Measurements from ENCODE around the gene STEAP1B.

The STEAP1B gene

DNA sequence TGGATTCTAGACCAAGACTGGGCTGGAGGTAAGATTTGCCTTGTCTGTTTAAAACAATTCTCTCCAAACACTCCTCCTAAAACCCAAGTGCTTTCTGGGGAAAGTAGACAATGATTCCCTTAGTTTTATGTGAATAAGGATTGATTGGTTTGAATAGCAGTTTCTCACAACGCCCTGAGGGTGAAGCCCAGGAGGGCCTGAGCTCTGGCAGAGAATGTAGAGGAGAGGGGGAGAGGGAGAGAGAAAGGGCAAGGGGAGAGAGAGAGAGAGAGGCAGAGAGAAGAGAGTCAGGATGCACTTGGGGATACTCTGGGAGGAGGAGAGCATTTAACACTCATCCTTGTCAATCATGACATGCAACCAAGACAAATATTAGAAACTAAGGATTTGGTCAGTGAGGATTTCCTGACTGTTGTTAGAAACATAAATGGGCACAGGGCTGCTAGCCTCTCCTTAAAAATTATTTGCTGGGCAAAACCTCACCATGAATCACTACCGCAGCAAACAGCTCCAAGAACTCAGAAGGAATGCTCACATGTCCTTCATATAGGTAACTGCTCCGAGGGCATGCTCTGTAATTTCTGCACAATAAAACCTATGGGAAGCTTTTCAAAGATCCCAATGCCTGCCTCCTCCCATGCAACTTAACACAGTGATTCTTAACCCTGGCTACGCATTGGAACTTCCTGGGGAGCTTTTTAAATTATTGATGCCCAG lies 87.9 kb downstream of the STEAP1B start:
- no peak for DNase-seq
- intact Hi-C loops (cut with DNase I), result no loop called here

DNA sequence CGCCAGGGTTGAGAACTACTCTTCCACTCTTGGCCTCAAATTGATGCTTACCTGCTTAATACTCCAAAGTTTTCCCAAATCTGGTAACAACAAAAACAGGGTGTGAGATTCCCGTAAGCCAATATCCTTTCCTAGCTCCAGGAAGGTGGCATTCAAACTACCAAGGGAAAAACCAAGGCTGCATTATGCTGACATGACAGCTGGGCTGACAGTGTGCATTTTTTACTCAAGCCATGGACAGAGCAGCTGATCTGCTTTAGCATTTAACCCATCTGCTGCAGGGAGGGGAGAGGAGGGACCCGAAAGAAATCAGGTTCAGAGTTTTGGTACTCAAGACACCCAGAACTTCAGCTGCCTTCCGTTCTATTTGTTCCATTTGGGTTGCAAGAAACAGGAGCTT lies 93.3 kb downstream of the STEAP1B start:
- DNase-seq, result no peak
- intact Hi-C loops (cut with DNase I), result no loop called here

DNA sequence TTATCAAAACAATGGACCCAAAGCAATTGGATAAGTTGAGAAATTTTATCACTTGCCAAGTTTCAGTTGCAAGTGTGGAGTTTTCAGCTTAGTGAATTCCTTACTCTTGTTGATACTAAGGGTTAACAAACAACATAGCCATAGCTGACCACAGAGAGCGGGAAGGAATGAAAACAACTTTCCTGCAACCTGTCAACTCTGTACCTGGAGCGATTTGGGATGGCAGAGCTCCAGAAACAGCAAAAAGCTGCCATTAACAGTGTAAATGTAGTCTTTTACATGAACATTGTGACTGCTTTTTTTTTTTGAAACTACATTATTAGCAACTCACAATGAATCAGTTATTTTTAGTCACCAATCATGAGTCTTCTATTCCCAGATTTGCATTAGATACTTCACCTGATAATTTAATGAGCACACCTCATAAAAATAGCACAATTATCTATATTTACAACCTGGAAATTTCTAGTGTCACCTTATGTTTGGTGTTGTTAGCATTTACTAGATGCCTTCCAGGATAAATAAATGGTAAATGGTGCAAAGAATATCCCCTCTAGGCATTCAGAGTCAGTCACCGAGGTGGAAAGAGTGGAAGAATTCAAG lies 95.5 kb downstream of the STEAP1B start:
- no peak for DNase-seq
- intact Hi-C loops (cut with DNase I), result no loop called here

DNA sequence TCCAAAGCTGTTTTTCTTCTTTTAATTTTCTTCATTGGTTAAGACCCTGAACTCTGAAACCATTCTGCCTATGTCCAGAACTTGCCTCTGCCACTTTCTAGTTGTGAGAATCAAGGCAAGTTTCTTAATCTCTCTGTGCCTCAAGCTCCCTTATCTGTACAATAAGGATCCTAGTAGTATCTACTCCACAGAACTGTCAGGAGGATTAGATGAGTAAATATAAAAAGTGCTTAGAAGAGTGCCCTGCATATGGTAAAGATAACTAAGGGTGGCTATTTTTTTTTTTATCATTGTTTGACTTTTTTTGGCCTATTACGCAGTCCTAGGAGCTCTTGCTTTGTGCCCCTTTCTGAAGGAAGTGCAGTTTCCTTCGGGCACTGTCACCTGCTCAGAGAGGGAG lies 96.6 kb downstream of the STEAP1B start:
- intact Hi-C loops (cut with DNase I), result no loop called here
- DNase-seq, result no peak

DNA sequence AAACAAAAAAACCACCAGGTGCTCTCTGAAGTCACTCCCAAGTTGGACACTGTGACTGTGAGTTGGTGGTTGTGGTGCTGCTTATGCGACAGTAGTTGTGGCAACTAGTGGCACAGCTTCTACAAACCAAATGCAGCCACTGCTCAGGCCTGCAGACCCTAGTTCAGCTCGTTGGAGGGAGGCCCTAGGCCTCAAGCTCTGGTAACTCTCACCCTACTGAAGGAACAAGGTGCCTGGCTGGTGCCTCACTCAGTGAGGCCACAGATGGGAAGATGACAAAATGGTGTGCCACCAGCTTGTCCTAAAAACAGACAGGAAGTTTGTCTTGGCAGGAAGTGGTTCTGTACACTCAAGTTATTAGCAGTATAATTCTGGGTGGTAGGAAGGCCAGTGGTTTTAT lies 97.7 kb downstream of the STEAP1B start:
- intact Hi-C loops (cut with DNase I), result no loop called here

DNA sequence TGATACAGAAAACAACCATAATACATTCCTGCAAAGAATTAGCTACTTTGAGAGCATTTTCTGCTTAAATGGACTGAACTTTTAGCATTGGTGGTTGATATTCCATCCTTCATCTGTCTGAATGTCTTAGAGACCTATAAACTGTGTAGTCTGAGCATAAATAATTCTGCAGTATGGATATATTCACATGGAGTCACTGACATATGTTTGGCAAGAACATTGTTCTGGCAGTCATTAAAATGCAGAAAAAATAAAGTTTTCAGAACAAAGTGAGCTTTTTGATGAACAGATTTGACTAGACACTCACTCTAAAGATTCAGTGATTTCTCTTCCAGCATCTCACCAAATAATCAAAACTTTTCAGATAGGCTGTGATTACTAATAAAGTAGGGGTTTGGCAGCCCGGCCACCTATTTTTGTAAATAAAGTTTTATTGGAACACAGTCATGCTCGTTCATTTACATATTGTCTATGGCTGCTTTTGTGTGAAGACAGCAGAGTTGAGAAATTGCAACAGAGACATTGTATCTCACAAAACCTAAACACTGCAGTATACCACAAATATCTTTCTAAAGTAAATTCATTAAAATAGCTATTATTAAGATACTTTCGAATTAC lies 98.9 kb downstream of the STEAP1B start:
- intact Hi-C loops (cut with DNase I), result no loop called here
- no peak for DNase-seq

More for the DNA sequence above, 97.7 kb downstream of the STEAP1B start:
- DNase-seq, result no peak

DNA sequence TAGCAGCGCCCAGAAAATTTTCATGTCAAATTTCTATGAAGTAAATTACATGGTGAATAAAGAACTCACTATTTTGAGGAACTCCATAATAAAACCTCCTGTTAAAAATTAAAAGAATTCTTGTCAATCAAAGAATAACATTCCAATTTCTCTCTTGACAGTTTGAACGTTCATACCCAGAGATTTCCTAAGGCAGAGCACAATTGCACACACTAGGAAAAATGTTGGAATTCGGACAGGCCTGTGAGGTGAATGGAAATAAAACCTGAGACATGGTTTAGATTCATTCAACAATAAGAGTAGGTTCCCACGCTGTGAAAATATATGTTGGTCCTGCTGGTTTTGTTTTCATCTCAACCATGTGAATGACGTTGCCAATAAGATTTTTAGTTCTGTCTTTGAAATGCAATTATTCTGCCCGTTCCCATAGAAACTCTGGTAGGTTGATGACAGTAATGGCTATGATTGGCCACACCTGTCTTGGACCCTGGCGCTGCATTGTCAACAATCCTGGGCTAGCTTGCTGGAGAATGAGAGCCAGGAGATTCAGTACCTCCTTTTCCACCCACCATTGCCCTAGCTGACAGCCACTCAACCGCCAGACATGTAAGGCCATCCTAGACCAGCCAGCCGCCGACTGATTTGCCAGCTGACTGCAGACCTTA lies 99.7 kb downstream of the STEAP1B start:
- no peak for DNase-seq
- intact Hi-C loops (cut with DNase I), result no loop called here

DNA sequence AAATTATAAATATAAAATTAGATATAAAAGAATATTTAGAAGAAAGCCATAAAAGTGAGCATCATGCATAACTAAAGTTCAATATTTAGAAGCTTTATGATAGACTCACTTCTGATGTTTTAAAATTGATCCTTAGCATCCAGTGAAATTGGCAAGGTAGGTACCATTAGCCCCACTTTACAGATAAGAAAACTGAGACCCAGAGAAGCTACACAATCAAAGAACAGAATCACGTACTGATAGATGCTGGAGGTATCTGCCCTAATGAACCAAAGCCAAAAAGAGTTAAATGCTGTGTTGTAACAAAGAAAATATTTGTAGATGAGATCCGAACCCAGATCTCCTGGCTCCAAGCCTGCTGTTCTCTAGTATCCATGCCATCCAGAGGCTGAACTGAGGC lies 100.4 kb downstream of the STEAP1B start:
- intact Hi-C loops (cut with DNase I), result no loop called here
- no peak for DNase-seq

DNA sequence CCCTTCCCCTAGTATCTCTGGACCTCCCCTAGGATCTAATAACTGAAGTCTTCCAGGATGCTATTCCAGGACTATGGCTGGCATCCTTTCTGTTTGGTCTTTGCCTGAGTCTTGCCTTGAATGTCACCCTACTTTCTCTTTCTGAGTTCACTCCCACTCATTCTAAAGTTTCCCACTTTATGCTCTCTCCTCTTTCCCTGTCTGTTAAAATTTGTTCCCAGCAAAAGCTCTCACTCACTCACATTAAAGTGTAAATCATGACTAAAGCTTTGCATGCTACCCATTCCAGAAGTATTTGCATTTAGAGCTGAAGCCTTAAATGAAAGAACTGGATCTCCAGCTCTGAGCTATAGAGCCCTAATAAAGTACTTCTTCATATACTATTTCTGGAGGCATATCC lies 100.9 kb downstream of the STEAP1B start:
- intact Hi-C loops (cut with DNase I), result no loop called here
- DNase-seq, result no peak

DNA sequence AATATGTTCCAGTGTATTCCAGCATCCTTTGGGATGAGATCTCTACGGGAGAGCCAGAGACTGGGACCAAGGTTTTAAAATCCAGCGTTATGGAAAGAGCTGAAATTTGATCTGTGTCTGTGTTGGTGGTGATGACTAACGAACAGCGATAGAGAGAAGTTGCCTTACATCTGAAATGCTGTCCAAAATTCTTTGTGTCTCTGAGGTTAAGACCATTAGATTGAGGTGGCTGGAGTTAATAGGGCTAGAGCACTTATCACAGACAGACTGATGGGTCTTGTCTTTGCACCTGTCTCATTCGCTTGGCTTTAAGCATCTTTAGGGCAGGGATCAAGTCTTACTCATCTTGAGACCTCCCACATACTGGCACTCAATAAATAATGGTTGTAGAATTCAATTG lies 102.0 kb downstream of the STEAP1B start:
- intact Hi-C loops (cut with DNase I), result no loop called here
- no peak for DNase-seq

DNA sequence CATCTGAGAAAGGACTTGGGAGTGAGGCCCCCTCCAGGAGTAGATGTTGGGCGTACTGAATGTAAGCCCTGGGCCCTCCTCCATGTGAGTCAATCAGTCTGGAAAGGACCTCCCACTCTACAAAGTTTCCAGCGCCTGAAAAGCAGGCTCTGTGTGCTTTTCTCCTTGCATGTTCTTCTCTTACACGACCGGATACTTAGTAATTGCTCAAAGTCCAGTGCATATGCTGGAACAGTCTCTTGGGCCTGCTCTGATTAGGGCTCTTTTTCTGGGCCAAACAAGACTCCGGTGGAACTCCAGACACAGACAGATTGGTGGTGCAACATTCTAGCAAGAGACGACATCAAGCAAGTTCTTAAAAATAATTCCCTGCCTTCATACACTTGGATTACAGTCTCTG lies 104.8 kb downstream of the STEAP1B start:
- intact Hi-C loops (cut with DNase I), result no loop called here

DNA sequence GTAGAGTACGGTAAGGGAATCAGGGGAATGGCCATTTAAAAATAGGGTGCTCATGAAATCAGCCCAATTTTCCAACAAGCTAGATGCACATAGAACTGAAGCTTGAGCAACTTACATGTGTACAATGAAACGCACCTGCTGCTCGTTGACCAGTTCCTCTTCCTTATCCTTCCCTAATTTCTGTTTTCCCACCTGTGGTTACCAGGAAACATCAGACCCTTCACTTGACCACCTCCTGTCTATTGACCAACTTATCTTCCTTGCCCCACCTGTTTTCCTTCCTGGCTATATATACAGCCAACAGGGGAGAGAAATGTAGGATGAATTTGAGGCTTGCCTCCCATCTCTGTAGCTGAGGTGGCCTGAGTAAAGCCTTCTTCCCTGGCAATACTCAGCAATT lies 105.2 kb downstream of the STEAP1B start:
- intact Hi-C loops (cut with DNase I), result no loop called here
- no peak for DNase-seq

More for the DNA sequence above, 104.8 kb downstream of the STEAP1B start:
- no peak for DNase-seq

DNA sequence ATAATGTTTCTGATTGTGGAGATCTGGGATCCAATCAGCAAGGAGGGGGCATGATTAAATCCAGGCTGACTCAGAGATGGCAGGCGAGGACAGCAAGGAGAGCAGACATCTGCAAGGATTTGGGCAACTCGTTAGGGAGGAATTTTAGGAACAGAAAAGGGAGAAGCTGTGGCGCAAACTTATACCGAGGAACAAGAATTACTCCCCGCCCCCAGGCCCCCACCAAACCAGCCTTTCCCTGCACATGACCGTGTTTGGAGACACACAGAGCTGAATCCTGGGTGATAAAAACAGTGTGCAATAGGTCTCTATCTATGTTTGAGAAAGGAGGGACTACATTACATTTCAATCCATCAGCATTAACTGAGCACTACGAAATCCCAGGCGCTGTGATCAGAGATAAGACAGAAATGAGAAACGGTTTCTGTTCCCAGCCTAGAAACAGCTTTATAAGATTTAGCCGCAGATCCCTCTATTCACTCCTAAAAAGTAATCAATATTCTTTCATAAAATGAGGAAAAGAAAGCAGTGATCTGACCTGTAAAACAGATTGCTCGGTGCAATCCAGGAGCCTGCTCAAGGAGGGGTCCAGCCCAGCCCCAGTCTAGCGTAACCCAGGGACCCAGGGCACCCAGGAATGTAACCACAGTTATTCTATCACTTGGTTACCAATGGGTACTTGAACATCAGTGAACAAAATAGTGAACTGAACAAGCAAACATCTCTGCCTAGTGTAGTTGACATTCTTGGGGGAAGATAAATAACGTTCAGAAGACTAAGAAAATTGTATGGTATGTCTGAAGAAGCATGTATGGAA lies 105.9 kb downstream of the STEAP1B start:
- DNase-seq, result peak in 8 of 10 donors; percentile 20 to 90 (median 51)
- intact Hi-C loops (cut with DNase I), result no loop called here

DNA sequence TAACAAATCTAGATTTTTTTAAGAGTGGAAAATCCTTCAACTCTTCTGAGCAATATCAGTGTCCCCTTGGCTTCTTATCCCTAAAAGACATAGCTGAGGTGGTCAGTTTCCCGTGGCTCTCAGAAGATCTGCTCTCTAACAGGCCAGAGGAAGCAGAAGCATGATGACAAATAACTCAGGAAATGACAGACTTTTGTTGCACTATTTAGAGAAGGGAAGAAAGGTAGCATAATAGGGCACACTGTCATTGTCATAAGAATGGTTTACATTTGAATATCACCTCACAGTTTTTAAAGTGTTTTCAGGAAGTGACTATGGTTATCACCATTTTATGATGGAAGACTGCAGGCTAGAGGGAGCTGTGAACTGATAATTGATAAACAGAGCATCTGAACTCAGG lies 109.5 kb downstream of the STEAP1B start:
- no peak for DNase-seq
- intact Hi-C loops (cut with DNase I), result no loop called here

DNA sequence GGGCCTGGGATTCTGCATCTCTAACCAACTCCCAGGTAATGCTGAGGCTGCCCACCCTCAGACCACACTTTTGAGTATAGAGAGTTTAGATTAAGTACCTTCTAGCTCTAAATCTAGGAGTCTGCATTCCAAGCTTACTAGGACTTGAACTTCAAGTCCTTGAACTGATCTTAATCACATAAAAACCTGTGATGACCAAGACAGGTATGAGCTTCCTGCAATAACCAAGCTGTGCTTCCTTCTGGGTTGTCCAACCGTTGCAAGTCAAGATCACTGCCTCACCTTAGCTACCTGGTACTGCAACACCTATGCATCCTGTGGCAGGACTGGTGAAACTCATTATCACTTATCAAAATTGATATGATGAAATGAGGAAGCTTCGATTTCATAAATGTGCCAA lies 110.1 kb downstream of the STEAP1B start:
- no peak for DNase-seq
- intact Hi-C loops (cut with DNase I), result no loop called here

DNA sequence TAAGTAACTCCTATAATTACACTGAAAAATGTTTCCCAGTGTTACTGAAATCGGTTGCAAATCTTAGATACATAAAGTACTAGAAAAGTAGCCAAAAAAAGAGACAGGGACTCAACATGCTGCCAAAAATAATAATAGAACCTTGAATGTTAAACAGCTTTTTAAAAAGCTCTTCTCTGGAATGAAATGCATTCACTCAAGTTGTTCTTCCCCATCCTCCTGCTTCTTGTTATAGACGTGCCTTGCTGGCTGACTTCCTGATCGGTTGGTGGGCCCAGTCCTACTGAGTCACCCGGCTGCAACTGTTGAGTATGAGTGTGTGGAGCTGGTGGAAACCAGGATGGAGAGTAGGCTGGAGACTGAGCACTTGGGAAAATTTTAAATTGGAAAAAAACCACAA lies 112.4 kb downstream of the STEAP1B start:
- intact Hi-C loops (cut with DNase I), result no loop called here

DNA sequence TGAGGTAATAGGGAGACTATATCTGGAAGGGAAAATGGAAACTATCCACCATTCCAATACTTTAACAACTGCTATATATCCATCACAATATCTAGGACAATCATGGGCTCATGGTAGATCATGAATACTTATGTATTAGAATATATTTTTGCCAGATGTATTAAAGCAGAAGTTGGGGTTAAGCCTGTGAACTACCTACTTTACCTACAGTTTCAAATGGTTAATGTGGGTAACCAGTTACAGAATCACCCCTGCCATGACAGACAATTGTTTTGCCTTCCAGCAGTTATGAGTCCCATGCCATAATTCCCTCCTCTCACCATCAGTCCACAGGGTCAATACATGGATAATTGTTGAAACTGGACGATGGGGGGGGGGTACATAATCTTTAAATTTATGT lies 113.1 kb downstream of the STEAP1B start:
- no peak for DNase-seq
- intact Hi-C loops (cut with DNase I), result no loop called here

More for the DNA sequence above, 112.4 kb downstream of the STEAP1B start:
- peak in 9 of 10 donors; percentile 25 to 95 (median 63) for DNase-seq

DNA sequence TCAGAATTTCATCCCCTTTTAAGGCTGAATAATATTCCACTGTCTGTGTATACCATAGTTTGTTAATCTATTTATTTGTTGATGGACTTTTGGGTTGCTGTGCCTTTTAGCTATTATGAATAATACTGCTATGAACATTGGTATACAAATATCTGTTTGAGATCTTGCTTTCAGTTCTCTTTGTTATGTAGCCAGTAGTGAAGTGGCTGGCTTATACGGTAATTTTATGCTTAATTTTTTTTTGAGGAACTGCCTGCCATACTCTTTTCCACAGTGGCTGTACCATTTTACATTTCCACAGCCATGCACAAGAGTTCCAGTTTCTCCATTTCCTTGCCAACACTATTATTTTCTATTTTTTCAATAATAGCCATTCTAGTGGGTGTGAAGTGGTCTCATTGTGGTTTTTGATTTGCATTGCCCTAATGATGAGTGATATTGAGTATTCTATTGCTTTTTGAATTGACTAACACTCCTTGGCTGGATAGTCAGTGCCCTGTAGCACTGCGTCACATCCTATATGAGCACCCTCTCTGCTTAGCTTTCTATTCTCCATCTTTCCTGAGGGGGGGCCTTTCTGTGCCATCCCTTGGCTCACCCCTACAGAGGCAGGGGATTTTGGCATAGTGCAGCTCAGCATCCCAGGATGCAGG lies 113.7 kb downstream of the STEAP1B start:
- intact Hi-C loops (cut with DNase I), result no loop called here
- DNase-seq, result no peak

DNA sequence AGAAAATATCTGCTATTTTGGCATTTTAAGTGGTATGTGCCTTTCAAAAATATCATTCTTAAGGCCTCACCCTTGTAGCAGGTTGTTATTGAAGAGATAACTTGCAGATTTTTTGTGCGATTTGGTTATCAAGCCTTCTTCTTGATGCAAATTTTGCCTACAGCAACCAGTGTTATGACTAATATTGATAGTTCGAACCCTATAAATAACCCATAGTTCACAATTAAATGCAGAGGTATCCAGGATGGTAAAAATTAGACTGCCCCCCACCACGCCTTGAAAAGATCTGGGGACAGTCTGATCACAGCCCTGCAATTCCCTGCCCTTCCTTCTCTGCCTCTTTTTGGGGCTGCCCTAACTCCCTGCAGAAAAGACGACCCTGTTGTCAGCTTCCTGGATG lies 114.7 kb downstream of the STEAP1B start:
- intact Hi-C loops (cut with DNase I), result no loop called here
- DNase-seq, result no peak

DNA sequence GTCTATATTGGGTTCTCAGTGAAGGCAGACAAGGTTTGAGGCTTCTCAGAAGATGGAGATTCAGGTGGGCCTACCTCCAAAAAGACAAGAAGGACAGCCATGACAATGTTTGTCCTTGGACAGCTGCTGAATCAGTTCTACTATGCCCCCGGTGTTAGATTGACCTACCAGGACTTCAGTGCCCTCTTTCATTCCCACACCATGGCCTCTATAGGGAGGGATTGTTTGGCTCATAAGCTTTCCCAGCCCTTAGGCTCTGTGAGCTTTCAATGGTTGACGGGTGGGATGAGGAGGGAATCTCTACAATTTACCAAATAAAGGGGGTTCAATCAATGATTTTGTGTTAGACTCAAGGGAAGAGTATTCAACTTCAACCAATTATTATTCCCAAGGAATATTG lies 119.7 kb downstream of the STEAP1B start:
- intact Hi-C loops (cut with DNase I), result no loop called here

More for the DNA sequence above, 119.7 kb downstream of the STEAP1B start:
- DNase-seq, result no peak
